Esophagus muscularis mucosa (tissue), 4 donors: ENCODE data around the gene CCNI.

Experiments used
- EP300 ChIP-seq: sonication (generic); formaldehyde crosslinking; IDR thresholded peaks from one replicate; pipeline ENCODE4 v1.6.1; 2017; ENCODE audit warnings: antibody characterized with exemption
- POLR2A ChIP-seq: fragments of 450-650 bp; IDR thresholded peaks from one replicate; pipeline ENCODE4 v1.6.1; 2017; ENCODE audit warnings: antibody characterized with exemption, moderate library complexity, mild to moderate bottlenecking, low read depth
- POLR2AphosphoS5 ChIP-seq, 2 donors: sonication (generic); formaldehyde crosslinking; IDR thresholded peaks; one replicate each; pipeline ENCODE4 v1.6.1; 2017; ENCODE audit warnings: antibody characterized with exemption in 2 of 2
- TF ChIP-seq, protein P1 (sequence below), 3 experiments: fragments of 200-600 bp in 2 of 3; fragments of 450-650 bp in 1 of 3; sonication (generic) in 2 of 3; IDR thresholded peaks; one replicate each; pipeline ENCODE4 v1.5.1; 2017 to 2019; ENCODE audit warnings: antibody characterized with exemption in 3 of 3, mild to moderate bottlenecking in 2 of 3, moderate library complexity in 1 of 3

DNA sequence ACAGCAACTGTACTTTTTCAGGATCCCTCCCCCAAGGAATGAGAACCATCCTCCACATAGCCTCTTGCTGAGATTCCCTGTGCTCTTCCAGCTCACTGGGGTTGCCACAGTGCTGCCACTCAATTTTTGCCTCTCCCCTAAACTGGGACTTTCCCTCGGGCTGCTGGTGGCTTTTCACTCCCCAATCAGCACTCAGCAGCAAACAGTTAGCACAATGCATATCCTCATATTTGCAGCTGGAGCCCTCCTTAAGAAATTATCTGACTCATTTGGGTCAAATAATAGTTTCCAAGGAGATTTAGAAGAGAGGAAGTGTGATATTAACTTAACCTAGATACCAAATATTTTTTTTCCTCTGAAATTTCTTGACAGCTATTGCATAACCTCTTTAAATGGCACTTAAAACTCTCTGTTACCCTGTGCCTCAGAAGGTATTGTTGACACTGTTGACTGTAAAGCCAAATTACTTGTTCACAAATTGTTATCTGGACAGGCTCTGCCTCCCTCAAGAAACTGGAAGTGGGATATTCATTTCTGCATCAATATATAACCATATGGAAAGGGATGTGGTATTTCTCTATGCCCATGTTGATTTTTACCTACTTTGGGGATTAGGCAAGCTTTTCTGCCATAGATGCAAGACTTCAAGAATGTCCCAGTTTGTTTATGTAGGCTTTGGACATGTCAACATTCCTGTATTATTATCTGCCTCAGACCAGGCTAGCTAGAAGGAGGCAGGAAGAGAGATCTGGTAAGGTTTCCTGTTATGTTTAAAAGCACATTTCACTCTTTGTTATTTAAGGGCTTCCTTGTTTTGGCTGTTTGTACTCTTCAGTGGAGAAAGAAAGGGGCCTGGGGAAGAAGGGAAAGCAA is 68.2 kb downstream of the CCNI start:
- TF ChIP-seq, protein P1, sequence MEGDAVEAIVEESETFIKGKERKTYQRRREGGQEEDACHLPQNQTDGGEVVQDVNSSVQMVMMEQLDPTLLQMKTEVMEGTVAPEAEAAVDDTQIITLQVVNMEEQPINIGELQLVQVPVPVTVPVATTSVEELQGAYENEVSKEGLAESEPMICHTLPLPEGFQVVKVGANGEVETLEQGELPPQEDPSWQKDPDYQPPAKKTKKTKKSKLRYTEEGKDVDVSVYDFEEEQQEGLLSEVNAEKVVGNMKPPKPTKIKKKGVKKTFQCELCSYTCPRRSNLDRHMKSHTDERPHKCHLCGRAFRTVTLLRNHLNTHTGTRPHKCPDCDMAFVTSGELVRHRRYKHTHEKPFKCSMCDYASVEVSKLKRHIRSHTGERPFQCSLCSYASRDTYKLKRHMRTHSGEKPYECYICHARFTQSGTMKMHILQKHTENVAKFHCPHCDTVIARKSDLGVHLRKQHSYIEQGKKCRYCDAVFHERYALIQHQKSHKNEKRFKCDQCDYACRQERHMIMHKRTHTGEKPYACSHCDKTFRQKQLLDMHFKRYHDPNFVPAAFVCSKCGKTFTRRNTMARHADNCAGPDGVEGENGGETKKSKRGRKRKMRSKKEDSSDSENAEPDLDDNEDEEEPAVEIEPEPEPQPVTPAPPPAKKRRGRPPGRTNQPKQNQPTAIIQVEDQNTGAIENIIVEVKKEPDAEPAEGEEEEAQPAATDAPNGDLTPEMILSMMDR (IDR thresholded peaks at IDR 0.05), result no peak
- TF ChIP-seq POLR2AphosphoS5 (IDR thresholded peaks at IDR 0.05) (no peak), POLR2A (no peak), EP300 (no peak)
